Activated CD4-positive, alpha-beta T cell treated with anti-CD3 and anti-CD28 coated beads for 36 hours (primary cell): ENCODE measurements around the gene HSPD1. TPM values are rescaled to one million over a fixed set of nuclear protein-coding genes. Genes with fewer than 3 reads are reported as not detected.

Experiments
- ATAC-seq: fragments of 200-7000 bp; cut with Tn5 transposase; one replicate; pipeline ENCODE4 v1.10.0; 2021; ENCODE audit warnings: mild to moderate bottlenecking, moderate library complexity
- CTCF ChIA-PET: fragments of 350-600 bp; sonication (Branson Sonifier 250); formaldehyde crosslinking; loops from one replicate; lab custom pipeline; 2021; ENCODE audit warnings: antibody characterized with exemption; lab: Charles Lee
- POLR2A ChIA-PET: fragments of 350-600 bp; sonication (Branson Sonifier 250); formaldehyde crosslinking; loops from one replicate; lab custom pipeline; 2021; ENCODE audit warnings: antibody characterized with exemption, inconsistent platforms; lab: Charles Lee
- DNase-seq: peaks from one replicate; pipeline ENCODE4 v3.0.0-alpha.2; 2020
- H3K27ac Mint-ChIP-seq: one replicate; pipeline ENCODE4 v1.8.0; 2021; ENCODE audit warnings: mixed read lengths
- H3K27me3 Mint-ChIP-seq: one replicate; pipeline ENCODE4 v1.8.0; 2021; ENCODE audit warnings: mixed read lengths
- H3K36me3 Mint-ChIP-seq: one replicate; pipeline ENCODE4 v1.8.0; 2021; ENCODE audit warnings: low read depth, mixed read lengths
- H3K4me1 Mint-ChIP-seq: one replicate; pipeline ENCODE4 v1.8.0; 2021; ENCODE audit warnings: mixed read lengths
- H3K4me3 Mint-ChIP-seq: one replicate; pipeline ENCODE4 v1.8.0; 2021; ENCODE audit warnings: mild to moderate bottlenecking, moderate library complexity, mixed read lengths
- H3K9me3 Mint-ChIP-seq: one replicate; pipeline ENCODE4 v1.8.0; 2021; ENCODE audit warnings: low read depth, mixed read lengths
- intact Hi-C, 2 experiments: fragments of 100-400 bp; cut with DNase I in 1 of 2; cut with micrococcal nuclease in 1 of 2; formaldehyde crosslinking; loops; one replicate each; pipeline versions ENCODE4 v1.14.2 to v1.15.1; 2022 to 2024; cut with DNase I, micrococcal nuclease
- total RNA-seq, 2 experiments: library from RNA; stranded (reverse); gene quantifications; one replicate each; pipeline ENCODE4 v1.2.3, GENCODE V29; 2021

HSPD1 gene
- 1,000 to 10,000 TPM in 1 of 2 experiments, 100 to 1,000 TPM in 1; 872 to 1,138 TPM for total RNA-seq

- intact Hi-C loops: loop anchor here (1.0 to 10.0 kb wide), 14 partner anchors 15 to 1329 kb away; partner anchors contain the start of genes COQ10B (in 2 of the 2), MARS2 (in 2 of the 2), SF3B1 (in 2 of the 2) and STK17B (in 2 of the 2)
- CTCF ChIA-PET: interaction anchor here (0.6 to 1.3 kb wide), 6 partner anchors 17 to 521 kb away, joined by 3 to 9 read pairs (median 3); partner anchors contain the start of gene SF3B1
- H3K9me3 Mint-ChIP-seq: no peaks in the 10 kb centered on the region
- H3K4me3 Mint-ChIP-seq: peak within 1 kb of the TSS; percentile 92
- H3K36me3 Mint-ChIP-seq: peaks cover 83% of the 10 kb centered on the region
- H3K27ac Mint-ChIP-seq: peak within 1 kb of the TSS; percentile 97
- peak; percentile 99 for DNase-seq
- no peaks in the 10 kb centered on the region for H3K27me3 Mint-ChIP-seq
- peak; percentile 88 for ATAC-seq
- POLR2A ChIA-PET: interaction anchor here (0.6 to 2.7 kb wide), 17 partner anchors 9 to 701 kb away, joined by 3 to 29 read pairs (median 4); partner anchors contain the start of genes COQ10B, GTF3C3, MARS2 and MOB4
- H3K4me1 Mint-ChIP-seq: peaks cover 57% of the 10 kb centered on the region
Observed at GRCh38 chr2:197499594-197500502, at the start of gene HSPD1, which contains the start of gene HSPE1. HSPD1 (minus strand) TSS chr2:197499840; CDS start chr2:197498848, 992 bp downstream. HSPE1 (plus strand) TSS chr2:197500379; CDS start chr2:197500437, 58 bp downstream.

DNA sequence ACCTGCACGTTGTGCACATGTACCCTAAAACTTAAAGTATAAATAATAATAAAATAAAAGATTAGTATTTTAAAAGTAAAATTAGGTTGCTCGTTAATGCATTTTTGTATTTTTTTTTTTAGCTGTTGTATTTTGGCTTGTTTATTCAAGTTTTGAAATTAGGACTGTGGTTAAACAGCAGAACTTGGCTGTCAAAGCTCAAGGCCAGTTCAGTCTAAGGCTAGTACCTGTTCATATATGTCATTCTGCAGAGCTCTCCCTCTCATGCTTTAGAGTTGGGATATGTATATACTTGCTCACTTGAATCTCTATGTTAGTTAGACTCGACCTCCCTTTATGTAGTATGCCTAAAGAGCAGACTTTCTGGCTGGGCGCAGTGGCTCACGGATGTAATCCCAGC lies 48.9 kb upstream of the HSPD1 start:
- peaks cover 2% of the 10 kb centered on the region for H3K4me1 Mint-ChIP-seq
- H3K4me3 Mint-ChIP-seq: no peak overlapping the region
- ChIA-PET CTCF (no interaction called here), POLR2A (no interaction called here)
- DNase-seq (no peak), ATAC-seq (no peak)
- intact Hi-C loops: no loop called here
- no peak overlapping the region for H3K27ac Mint-ChIP-seq
- no peaks in the 10 kb centered on the region for H3K27me3 Mint-ChIP-seq
- H3K36me3 Mint-ChIP-seq: peaks cover 26% of the 10 kb centered on the region
- no peaks in the 10 kb centered on the region for H3K9me3 Mint-ChIP-seq

DNA sequence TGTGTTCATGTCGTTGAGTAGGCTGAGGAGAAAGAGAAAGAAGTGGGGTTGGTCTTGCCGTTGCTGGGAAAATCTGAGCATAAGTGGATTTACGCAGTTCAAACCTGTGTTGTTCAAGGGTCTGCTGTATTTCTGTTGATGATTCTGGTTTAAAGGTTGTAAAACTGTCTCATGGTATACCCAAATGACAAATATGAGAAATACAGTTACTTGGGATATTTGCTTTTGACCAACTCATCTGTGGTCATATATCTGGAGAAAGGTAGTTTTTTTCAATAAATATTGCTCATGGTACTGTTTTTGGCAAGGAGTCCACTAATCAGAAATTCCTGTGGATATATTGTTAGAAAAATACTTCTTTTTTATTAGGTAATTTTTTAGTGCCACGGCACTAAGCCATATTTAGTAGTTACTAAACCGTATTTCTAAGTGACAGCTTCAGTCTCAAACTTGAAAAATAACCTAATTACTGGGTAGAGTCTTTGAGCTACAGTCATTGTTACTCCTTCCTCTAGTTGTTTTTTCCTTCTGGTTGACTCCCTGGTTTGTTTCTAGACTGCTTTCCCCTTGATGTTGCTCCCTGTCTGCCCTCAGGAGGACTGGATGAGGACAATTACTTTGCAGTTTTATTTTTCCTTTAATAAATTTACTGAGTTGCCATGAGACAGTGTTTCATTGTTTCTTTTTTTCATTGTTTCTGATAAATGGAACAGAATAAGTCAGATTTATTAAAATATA lies 47.7 kb upstream of the HSPD1 start:
- DNase-seq: no peak
- no peaks in the 10 kb centered on the region for H3K9me3 Mint-ChIP-seq
- ChIA-PET POLR2A (no interaction called here), CTCF (interaction anchor here (0.7 kb wide), 1 partner anchor 82 kb away, joined by 3 read pairs; no protein-coding TSS in a partner anchor)
- peaks cover 2% of the 10 kb centered on the region for H3K4me1 Mint-ChIP-seq
- no peak for ATAC-seq
- peak overlapping the region; percentile 32 for H3K27ac Mint-ChIP-seq
- H3K36me3 Mint-ChIP-seq: peaks cover 28% of the 10 kb centered on the region
- no peak overlapping the region for H3K4me3 Mint-ChIP-seq
- H3K27me3 Mint-ChIP-seq: no peaks in the 10 kb centered on the region
- intact Hi-C loops: no loop called here

DNA sequence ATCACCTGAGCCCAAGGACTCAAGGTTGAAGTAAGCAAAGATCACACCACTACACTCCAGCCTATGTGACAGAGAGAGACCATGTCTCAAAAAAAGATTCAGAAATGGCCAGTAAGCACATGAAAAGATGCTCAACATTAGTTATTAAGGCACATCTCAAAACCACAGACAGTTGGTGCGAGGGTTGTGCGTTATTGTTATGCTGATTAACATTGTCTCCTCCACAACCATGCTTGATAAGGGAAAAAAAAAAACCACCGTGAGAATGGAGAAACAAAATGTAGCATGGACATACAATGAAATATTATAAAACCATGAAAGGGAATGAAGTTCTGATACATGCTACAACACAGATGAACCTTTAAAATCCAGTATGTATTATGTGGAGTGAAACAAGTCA lies 43.6 kb upstream of the HSPD1 start:
- Mint-ChIP-seq H3K27ac (no peak overlapping the region), H3K36me3 (peaks cover 30% of the 10 kb centered on the region), H3K4me3 (no peak overlapping the region), H3K9me3 (no peaks in the 10 kb centered on the region), H3K27me3 (no peaks in the 10 kb centered on the region), H3K4me1 (peaks cover 19% of the 10 kb centered on the region)
- DNase-seq (no peak), ATAC-seq (no peak)
- POLR2A ChIA-PET: no interaction called here
- intact Hi-C loops: no loop called here
- CTCF ChIA-PET: no interaction called here

GRCh38 chr2:197539734-197540133 lies 40.1 kb upstream of the HSPD1 start:
- ATAC-seq (no peak), DNase-seq (no peak)
- intact Hi-C loops: no loop called here
- CTCF ChIA-PET: no interaction called here
- Mint-ChIP-seq H3K9me3 (no peaks in the 10 kb centered on the region), H3K4me1 (peaks cover 24% of the 10 kb centered on the region), H3K27ac (no peak overlapping the region), H3K27me3 (no peaks in the 10 kb centered on the region), H3K4me3 (no peak overlapping the region), H3K36me3 (peaks cover 51% of the 10 kb centered on the region)
- POLR2A ChIA-PET: interaction anchor here (1.0 kb wide), 1 partner anchor 24 kb away, joined by 3 read pairs; the partner anchor contains the start of gene MOB4

DNA sequence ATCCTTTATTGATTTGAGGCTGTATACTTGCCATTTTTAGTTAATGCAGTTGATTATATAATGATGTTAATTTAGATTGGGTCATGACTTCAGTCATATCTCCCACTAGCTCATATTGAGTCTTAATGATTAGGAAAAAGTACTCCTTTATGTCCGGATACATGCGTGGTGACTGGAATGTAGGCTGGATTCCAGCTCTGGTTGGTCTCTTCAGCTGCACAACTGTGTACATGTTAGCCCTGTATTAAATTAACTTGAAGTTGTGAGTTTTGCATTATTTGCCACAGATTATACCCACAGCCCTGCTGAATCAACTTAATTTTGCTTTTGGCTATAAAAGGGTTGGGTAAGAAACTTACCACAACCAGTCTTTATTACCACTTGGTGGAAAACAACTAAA lies 38.8 kb upstream of the HSPD1 start:
- Mint-ChIP-seq H3K27me3 (no peaks in the 10 kb centered on the region), H3K4me3 (no peak overlapping the region), H3K4me1 (peaks cover 35% of the 10 kb centered on the region), H3K36me3 (peaks cover 56% of the 10 kb centered on the region), H3K27ac (no peak overlapping the region), H3K9me3 (no peaks in the 10 kb centered on the region)
- POLR2A ChIA-PET: no interaction called here
- intact Hi-C loops: no loop called here
- no peak for DNase-seq
- CTCF ChIA-PET: interaction anchor here (0.6 kb wide), 1 partner anchor 50 kb away, joined by 3 read pairs; no protein-coding TSS in a partner anchor
- no peak for ATAC-seq

GRCh38 chr2:197517150-197517549 lies 17.5 kb upstream of the HSPD1 start:
- intact Hi-C loops: loop anchor here (5.0 kb wide), 3 partner anchors 190 to 590 kb away; partner anchors contain the start of genes ANKRD44 (in 1 of the 2), MARS2 (in 1 of the 2) and PGAP1 (in 1 of the 2)
- POLR2A ChIA-PET: interaction anchor here (0.8 to 2.8 kb wide), 3 partner anchors 11 to 19 kb away, joined by 3 to 23 read pairs (median 3); partner anchors contain the start of genes HSPD1 and HSPE1
- ATAC-seq: no peak
- Mint-ChIP-seq H3K9me3 (peaks cover 6% of the 10 kb centered on the region), H3K4me3 (peak overlapping the region; percentile 94), H3K27ac (peak overlapping the region; percentile 91), H3K36me3 (peaks cover 19% of the 10 kb centered on the region), H3K4me1 (peaks cover 27% of the 10 kb centered on the region), H3K27me3 (no peaks in the 10 kb centered on the region)
- CTCF ChIA-PET: interaction anchor here (0.9 to 3.0 kb wide), 3 partner anchors 11 to 18 kb away, joined by 3 to 11 read pairs (median 4); partner anchors contain the start of gene HSPD1
- DNase-seq: no peak

- Mint-ChIP-seq H3K36me3 (peaks cover 14% of the 10 kb centered on the region), H3K9me3 (peaks cover 6% of the 10 kb centered on the region), H3K27me3 (no peaks in the 10 kb centered on the region), H3K27ac (peak overlapping the region; percentile 91), H3K4me3 (peak overlapping the region; percentile 94), H3K4me1 (peaks cover 24% of the 10 kb centered on the region)
- ATAC-seq: peak; percentile 3
- ChIA-PET CTCF (interaction anchor here (0.9 to 3.0 kb wide), 3 partner anchors 10 to 17 kb away, joined by 3 to 11 read pairs (median 4); partner anchors contain the start of gene HSPD1), POLR2A (interaction anchor here (0.5 to 2.8 kb wide), 9 partner anchors 8 to 63 kb away, joined by 3 to 23 read pairs (median 3); partner anchors contain the start of genes COQ10B, HSPD1 and HSPE1)
- intact Hi-C loops: loop anchor here (1.0 to 5.0 kb wide), 4 partner anchors 81 to 589 kb away; partner anchors contain the start of genes SF3B1 (in 2 of the 2), ANKRD44 (in 1 of the 2), MARS2 (in 1 of the 2) and PGAP1 (in 1 of the 2)
- DNase-seq: peak; percentile 47
Observed at GRCh38 chr2:197516393-197516761, 16.7 kb upstream of the HSPD1 start.

DNA sequence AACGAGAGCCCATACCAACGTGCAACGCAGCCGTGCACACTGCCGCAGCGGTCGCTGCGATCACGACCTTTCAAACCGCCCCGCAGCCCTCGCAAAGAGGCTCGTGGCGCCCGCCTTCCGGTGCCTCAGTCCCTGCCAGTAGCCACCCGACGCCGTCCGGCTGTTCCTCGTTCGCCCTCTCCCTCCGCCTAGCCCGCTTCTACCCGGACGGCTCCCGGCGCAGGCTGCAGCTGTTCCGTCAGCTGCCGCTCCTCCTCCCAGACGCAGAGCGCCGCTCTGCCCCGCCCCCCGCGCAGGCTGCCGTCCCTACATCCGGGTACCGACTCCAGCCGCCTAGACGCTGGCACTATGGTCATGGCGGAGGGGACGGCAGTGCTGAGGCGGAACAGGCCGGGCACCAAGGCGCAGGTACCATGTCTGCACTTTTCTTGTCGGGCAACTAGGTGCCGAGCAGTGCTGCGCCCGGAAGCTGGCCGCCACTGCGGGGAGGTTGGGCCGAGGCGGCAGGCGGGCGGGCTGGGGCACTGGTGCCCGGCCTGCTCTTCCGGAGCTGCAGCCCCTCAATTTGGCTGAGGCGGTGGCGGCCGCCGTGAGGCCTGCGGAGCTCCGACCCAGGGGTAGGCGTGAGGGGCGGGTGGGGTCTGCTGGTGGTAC lies 16.2 kb upstream of the HSPD1 start, which contains the start of gene MOB4:
TSS of gene MOB4 (plus strand) at position 328 of the 654 bp plus-strand sequence. CDS start at position 349, 21 bp downstream.
- ATAC-seq: peak; percentile 95
- Mint-ChIP-seq H3K27me3 (no peaks in the 10 kb centered on the region), H3K9me3 (peaks cover 3% of the 10 kb centered on the region), H3K4me3 (peak within 1 kb of the TSS; percentile 94), H3K27ac (peak within 1 kb of the TSS; percentile 96), H3K36me3 (peaks cover 9% of the 10 kb centered on the region), H3K4me1 (peaks cover 21% of the 10 kb centered on the region)
- ChIA-PET POLR2A (interaction anchor here (0.5 to 2.8 kb wide), 10 partner anchors 9 to 240 kb away, joined by 3 to 23 read pairs (median 4); partner anchors contain the start of genes COQ10B, HSPD1, HSPE1 and SF3B1), CTCF (interaction anchor here (1.2 to 3.0 kb wide), 2 partner anchors 11 to 14 kb away, joined by 4 to 11 read pairs; no protein-coding TSS in a partner anchor)
- intact Hi-C loops: loop anchor here (1.0 to 5.0 kb wide), 8 partner anchors 16 to 589 kb away; partner anchors contain the start of genes COQ10B (in 2 of the 2), HSPE1 (in 2 of the 2), MARS2 (in 2 of the 2) and SF3B1 (in 2 of the 2)
- DNase-seq: peak; percentile 97
